Lower lobe of right lung (tissue), 2 donors: ENCODE data around the gene KBTBD4. TPM values are rescaled to one million over a fixed set of nuclear protein-coding genes. Genes with fewer than 3 reads are reported as not detected.
A peak's percentile ranks its signal among the peaks of the same experiment; 100 is the strongest.

Source experiments
- ATAC-seq, 2 donors: fragments of 200-7000 bp; cut with Tn5 transposase; one replicate each; pipeline ENCODE4 v1.9.1; 2020 to 2022; ENCODE audit warnings: mild to moderate bottlenecking in 2 of 2, moderate library complexity in 2 of 2
- DNase-seq: peaks from one replicate; pipeline ENCODE4 v3.0.0-alpha.2; 2020
- H3K27ac ChIP-seq: fragments of 200-600 bp; one replicate; pipeline ENCODE4 v1.8.0; 2022
- H3K27me3 ChIP-seq: fragments of 200-600 bp; one replicate; pipeline ENCODE4 v1.8.0; 2022; ENCODE audit warnings: low read depth
- H3K36me3 ChIP-seq: fragments of 200-600 bp; one replicate; pipeline ENCODE4 v1.8.0; 2022; ENCODE audit warnings: mild to moderate bottlenecking
- H3K4me1 ChIP-seq: fragments of 200-600 bp; one replicate; pipeline ENCODE4 v1.8.0; 2022
- H3K4me3 ChIP-seq: fragments of 200-600 bp; one replicate; pipeline ENCODE4 v1.8.0; 2022; ENCODE audit warnings: mild to moderate bottlenecking
- H3K9me3 ChIP-seq: fragments of 200-600 bp; one replicate; pipeline ENCODE4 v1.8.0; 2022
- intact Hi-C: fragments of 100-400 bp; cut with DNase I; formaldehyde crosslinking; loops from one replicate; pipeline ENCODE4 v1.11.0; 2022
- total RNA-seq: library from RNA; stranded (reverse); fragmentation: NEBNext Ultra II Directional; extraction: Animal tissue kit (Norgen Biotek cat#: 25700); gene quantifications from one replicate; pipeline ENCODE4 v1.2.1, GENCODE V29; 2021
- TF ChIP-seq, protein P1 (sequence below): fragments of 200-600 bp; IDR thresholded peaks from one replicate; pipeline ENCODE4 v1.8.0; 2022; ENCODE audit warnings: antibody characterized with exemption, mild to moderate bottlenecking
- donor health status: DM: no; HTN: yes; CAD: no; lungs with severe emphysema.

Gene KBTBD4
- total RNA-seq, 1 donor from 2014 or later: 13.4 TPM

DNA sequence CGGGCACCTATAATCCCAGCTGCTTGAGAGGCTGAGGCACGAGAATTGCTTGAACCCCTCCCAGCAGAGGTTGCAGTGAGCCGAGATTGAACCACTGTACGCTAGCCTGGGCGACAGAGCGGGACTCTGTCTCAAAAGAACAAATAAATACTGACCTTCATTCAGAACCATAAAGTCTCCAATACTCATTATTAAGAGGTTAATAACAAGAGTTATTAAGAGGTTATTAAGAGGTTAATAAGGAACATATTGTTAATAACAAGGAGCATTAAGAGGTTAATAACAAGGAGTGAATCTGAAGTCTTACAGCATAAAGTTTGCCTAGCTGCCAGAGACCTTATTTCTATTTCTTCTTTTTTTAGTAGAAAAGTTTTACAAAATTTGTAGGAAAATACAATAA lies 33.5 kb downstream of the KBTBD4 start:
- Histone ChIP-seq H3K9me3 (no peaks in the 10 kb centered on the region), H3K4me1 (peaks cover 55% of the 10 kb centered on the region), H3K27me3 (no peaks in the 10 kb centered on the region), H3K27ac (no peak overlapping the region), H3K4me3 (no peak overlapping the region), H3K36me3 (peaks cover 4% of the 10 kb centered on the region)
- intact Hi-C loops: no loop called here
- DNase-seq (no peak), ATAC-seq (no peak)
- TF ChIP-seq, protein P1, sequence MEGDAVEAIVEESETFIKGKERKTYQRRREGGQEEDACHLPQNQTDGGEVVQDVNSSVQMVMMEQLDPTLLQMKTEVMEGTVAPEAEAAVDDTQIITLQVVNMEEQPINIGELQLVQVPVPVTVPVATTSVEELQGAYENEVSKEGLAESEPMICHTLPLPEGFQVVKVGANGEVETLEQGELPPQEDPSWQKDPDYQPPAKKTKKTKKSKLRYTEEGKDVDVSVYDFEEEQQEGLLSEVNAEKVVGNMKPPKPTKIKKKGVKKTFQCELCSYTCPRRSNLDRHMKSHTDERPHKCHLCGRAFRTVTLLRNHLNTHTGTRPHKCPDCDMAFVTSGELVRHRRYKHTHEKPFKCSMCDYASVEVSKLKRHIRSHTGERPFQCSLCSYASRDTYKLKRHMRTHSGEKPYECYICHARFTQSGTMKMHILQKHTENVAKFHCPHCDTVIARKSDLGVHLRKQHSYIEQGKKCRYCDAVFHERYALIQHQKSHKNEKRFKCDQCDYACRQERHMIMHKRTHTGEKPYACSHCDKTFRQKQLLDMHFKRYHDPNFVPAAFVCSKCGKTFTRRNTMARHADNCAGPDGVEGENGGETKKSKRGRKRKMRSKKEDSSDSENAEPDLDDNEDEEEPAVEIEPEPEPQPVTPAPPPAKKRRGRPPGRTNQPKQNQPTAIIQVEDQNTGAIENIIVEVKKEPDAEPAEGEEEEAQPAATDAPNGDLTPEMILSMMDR: no peak

DNA sequence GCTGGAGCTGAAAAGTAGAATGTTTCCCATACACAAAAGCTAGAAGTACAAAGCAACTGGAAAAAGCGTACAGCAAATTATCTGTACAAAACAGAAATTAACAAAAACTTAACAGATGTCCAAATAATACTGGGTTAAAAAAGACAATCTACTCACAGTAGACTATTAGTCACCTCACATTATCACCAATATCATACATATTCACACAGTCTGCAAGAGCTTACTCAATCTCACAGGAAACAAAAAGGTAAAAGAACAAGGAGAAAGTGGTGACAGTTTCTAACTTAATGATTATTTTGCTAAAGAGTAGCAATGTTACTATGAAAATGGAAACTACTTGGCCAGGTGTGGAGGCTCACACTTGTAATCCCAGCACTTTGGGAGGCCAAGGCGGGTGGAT lies 37.7 kb downstream of the KBTBD4 start:
- Histone ChIP-seq H3K4me1 (peaks cover 65% of the 10 kb centered on the region), H3K4me3 (no peak overlapping the region), H3K36me3 (no peaks in the 10 kb centered on the region), H3K27me3 (no peaks in the 10 kb centered on the region), H3K27ac (no peak overlapping the region), H3K9me3 (no peaks in the 10 kb centered on the region)
- TF ChIP-seq, protein P1: no peak
- ATAC-seq (no peak), DNase-seq (no peak)
- intact Hi-C loops: no loop called here

DNA sequence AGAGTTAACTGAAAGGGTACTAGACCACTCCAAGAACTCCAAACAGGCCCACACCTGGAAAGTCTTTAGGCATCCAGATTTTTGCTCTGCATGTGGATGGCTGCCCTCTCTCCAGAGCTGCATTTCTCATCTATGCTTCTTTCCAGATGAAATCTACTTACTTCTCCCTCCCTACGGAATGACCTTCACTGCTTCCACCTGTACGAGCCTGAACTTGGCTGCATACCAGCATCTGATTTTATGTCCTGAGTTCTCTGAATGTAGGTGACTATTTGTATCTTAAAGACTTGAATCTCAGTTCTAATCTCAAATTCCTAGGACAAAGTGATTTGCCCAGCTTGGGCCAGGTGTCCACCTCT lies 39.1 kb downstream of the KBTBD4 start:
- ATAC-seq (peak in 1 of 2 donors; percentile 16), DNase-seq (no peak)
- no peak overlapping the region for H3K4me3 ChIP-seq
- peaks cover 9% of the 10 kb centered on the region for H3K36me3 ChIP-seq
- no peaks in the 10 kb centered on the region for H3K9me3 ChIP-seq
- TF ChIP-seq, protein P1: no peak
- no peaks in the 10 kb centered on the region for H3K27me3 ChIP-seq
- H3K4me1 ChIP-seq: peaks cover 73% of the 10 kb centered on the region
- H3K27ac ChIP-seq: no peak overlapping the region
- intact Hi-C loops: loop anchor here (10.0 kb wide), 1 partner anchor 65 kb away; no protein-coding TSS in a partner anchor

DNA sequence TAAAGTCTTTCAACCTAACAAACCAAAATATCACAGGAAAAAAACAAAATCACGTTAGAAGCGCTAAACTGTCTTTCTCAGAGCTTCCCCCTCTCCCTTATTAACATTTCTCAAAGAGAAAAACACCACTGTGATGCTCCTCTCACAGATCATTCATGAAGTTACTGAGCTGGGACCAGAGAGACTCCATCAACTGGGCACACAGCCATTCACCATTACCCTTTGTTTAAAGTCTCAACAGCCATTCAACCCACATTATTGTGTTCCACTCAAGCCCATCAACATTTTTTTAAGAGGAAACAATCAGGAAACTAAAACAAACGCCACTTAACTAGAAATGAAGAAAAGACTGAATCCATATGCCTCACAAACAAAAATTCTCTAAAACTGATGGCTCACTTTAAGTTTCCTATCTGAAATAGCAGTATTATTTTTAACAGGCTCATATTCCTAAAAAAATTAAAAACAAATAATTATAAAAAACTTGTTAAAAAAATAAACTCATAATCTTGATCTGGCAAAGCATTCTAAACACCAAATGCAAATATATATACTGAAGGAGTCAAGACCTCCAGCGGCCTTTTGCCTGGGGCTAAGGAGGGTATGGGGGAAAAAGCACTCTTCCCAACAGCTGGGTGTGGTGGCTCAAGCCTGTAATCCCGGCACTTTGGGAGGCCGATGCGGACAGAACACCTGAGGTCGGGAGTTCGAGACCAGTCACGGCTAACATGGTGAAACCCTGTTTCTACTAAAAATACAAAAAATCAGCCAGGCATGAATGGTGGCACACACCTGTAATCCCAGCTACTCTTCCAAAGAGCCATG lies 39.8 kb downstream of the KBTBD4 start:
- Histone ChIP-seq H3K4me3 (no peak overlapping the region), H3K27ac (no peak overlapping the region), H3K36me3 (peaks cover 12% of the 10 kb centered on the region), H3K27me3 (no peaks in the 10 kb centered on the region), H3K9me3 (no peaks in the 10 kb centered on the region), H3K4me1 (peaks cover 73% of the 10 kb centered on the region)
- DNase-seq: no peak
- peak in 1 of 2 donors; percentile 46 for ATAC-seq
- intact Hi-C loops: loop anchor here (10.0 kb wide), 1 partner anchor 64 kb away; no protein-coding TSS in a partner anchor
- TF ChIP-seq, protein P1: no peak

DNA sequence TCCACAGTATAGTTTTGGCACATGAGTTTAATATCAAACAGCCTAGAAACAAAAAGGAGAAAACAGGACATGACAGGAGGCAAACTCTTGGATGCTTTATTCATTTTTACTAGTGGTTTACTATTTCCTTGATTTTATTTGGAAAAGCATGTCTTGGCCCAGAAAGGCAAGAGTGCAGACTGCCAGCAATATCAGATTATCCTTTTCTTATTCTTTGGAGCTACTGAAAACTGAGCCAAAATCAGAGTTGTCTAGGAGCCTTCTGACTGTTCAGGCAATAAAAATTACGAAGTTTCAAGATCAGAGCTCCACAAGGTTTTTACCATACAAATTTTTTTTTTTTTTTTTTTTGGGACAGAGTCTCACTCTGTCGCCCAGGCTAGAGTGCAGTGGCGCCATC lies 41.9 kb downstream of the KBTBD4 start:
- intact Hi-C loops: loop anchor here (10.0 kb wide), 1 partner anchor 62 kb away; no protein-coding TSS in a partner anchor
- peaks cover 86% of the 10 kb centered on the region for H3K4me1 ChIP-seq
- TF ChIP-seq, protein P1: no peak
- H3K9me3 ChIP-seq: no peaks in the 10 kb centered on the region
- DNase-seq: no peak
- H3K36me3 ChIP-seq: peaks cover 12% of the 10 kb centered on the region
- no peak overlapping the region for H3K27ac ChIP-seq
- H3K27me3 ChIP-seq: no peaks in the 10 kb centered on the region
- no peak overlapping the region for H3K4me3 ChIP-seq
- no peak for ATAC-seq
